Brain microvascular endothelial cell (primary cell): Measurements from ENCODE around the gene CSF2RB.

Experiments used
- DNase-seq: peaks from one replicate; pipeline ENCODE4 v3.0.0-alpha.2; 2020
- H3K27ac ChIP-seq: fragments of 250-450 bp; sonication (Bioruptor Pico); 2 replicates; pipeline ENCODE4 v1.5.1; 2020; ENCODE audit warnings: mild to moderate bottlenecking, moderate library complexity
- H3K27me3 ChIP-seq: fragments of 250-450 bp; sonication (Bioruptor Pico); replicated peaks from 2 replicates; pipeline ENCODE4 v1.5.1; 2020; ENCODE audit warnings: mild to moderate bottlenecking
- H3K36me3 ChIP-seq: fragments of 250-450 bp; sonication (Bioruptor Pico); replicated peaks from 2 replicates; pipeline ENCODE4 v1.5.1; 2020; ENCODE audit warnings: mild to moderate bottlenecking
- H3K4me3 ChIP-seq: 2 replicates; pipeline ENCODE4 v1.5.1; 2011; ENCODE audit warnings: low read depth, mild to moderate bottlenecking, control low read depth, low read length, moderate library complexity
- CTCF ChIP-seq: IDR thresholded peaks from 2 replicates; pipeline ENCODE4 v1.5.1; 2011; ENCODE audit warnings: low read depth, mild to moderate bottlenecking, moderate library complexity, low read length, control low read depth, inconsistent platforms; ENCODE audit errors: missing control alignments
- in situ Hi-C: cut with HindIII; loops from 2 replicates; pipeline ENCODE4 v1.10.0; 2017; ENCODE audit warnings: low sequenced_read_pairs, low pct_ligation_motif_present

Gene CSF2RB

GRCh38 chr22:36922711-36923110, 9.3 kb downstream of the CSF2RB start:
- H3K36me3 ChIP-seq: no peaks in the 10 kb centered on the region
- peaks cover 2% of the 10 kb centered on the region for H3K27me3 ChIP-seq
- in situ Hi-C loops: no loop called here
- DNase-seq: no peak
- H3K27ac ChIP-seq: no peak overlapping the region
- no peak overlapping the region for H3K4me3 ChIP-seq
- no peak for TF ChIP-seq CTCF

GRCh38 chr22:36923131-36923788, 9.8 kb downstream of the CSF2RB start:
- H3K27ac ChIP-seq: no peak overlapping the region
- no peak for DNase-seq
- no peak for TF ChIP-seq CTCF
- H3K4me3 ChIP-seq: no peak overlapping the region
- in situ Hi-C loops: no loop called here
- peaks cover 4% of the 10 kb centered on the region for H3K27me3 ChIP-seq
- no peaks in the 10 kb centered on the region for H3K36me3 ChIP-seq

DNA sequence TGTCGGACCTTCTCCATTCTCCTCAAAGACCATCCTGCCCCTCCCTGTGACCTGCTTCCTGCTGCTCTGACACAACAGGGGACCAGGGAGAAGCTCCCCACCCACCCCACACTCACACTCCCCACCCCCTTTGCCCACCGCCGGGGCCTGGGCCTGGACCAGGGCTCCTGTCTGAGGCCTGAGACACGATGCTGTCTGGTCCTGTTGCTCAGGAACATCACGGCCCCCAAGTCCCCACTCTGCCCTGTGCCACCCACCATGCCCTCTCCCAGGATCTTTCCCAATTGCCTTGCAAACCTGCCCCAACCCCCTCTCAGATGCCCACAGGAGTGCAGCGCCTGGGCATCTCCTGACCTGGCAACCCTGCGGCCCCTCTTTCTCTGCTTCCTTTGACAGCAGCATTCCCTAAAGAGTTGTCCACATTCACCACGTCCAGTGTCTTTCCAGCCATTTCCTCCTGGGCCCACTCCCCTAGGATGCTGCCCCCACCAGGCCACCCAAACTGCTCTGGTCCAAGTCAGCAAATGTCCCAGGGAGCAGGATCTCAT, 10.8 kb downstream of the CSF2RB start:
- in situ Hi-C loops: no loop called here
- no peak for DNase-seq
- peaks cover 4% of the 10 kb centered on the region for H3K27me3 ChIP-seq
- no peak for TF ChIP-seq CTCF
- H3K27ac ChIP-seq: no peak overlapping the region
- H3K36me3 ChIP-seq: no peaks in the 10 kb centered on the region
- no peak overlapping the region for H3K4me3 ChIP-seq

GRCh38 chr22:36925388-36926290, 12.2 kb downstream of the CSF2RB start:
- Histone ChIP-seq H3K36me3 (no peaks in the 10 kb centered on the region), H3K4me3 (no peak overlapping the region), H3K27me3 (peaks cover 6% of the 10 kb centered on the region), H3K27ac (no peak overlapping the region)
- no peak for DNase-seq
- TF ChIP-seq CTCF: no peak
- in situ Hi-C loops: no loop called here

DNA sequence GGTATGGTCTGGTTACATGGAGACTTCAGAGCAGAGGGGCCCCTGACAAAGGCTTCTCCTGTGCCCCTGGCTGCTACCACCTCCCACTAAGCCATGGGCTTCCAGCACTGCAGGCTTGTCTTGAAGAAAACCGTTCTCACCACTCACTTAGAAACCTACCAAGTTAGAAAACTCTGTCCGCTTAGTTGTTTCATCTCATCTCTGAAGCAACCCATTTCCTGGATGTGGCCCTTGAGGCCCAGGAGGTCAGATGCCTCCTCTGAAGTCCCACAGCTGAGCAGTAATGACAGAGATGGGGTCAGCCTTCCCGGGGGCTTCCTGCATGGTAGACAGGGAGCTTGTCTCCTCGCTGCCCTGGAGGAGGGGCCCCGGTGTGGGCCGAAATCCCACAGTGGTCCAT, 12.9 kb downstream of the CSF2RB start:
- Histone ChIP-seq H3K27ac (no peak overlapping the region), H3K36me3 (no peaks in the 10 kb centered on the region), H3K4me3 (no peak overlapping the region), H3K27me3 (peaks cover 6% of the 10 kb centered on the region)
- in situ Hi-C loops: no loop called here
- no peak for DNase-seq
- TF ChIP-seq CTCF: no peak
